HG03342 (cell line): ENCODE data around the gene CACNA2D4.

Source experiments
- ATAC-seq: cut with Tn5 transposase; IDR thresholded peaks from one replicate; pipeline ENCODE4 v1.9.1; 2021; ENCODE audit warnings: mild to moderate bottlenecking, moderate library complexity; ENCODE audit not compliant: unreplicated experiment

The CACNA2D4 gene

DNA sequence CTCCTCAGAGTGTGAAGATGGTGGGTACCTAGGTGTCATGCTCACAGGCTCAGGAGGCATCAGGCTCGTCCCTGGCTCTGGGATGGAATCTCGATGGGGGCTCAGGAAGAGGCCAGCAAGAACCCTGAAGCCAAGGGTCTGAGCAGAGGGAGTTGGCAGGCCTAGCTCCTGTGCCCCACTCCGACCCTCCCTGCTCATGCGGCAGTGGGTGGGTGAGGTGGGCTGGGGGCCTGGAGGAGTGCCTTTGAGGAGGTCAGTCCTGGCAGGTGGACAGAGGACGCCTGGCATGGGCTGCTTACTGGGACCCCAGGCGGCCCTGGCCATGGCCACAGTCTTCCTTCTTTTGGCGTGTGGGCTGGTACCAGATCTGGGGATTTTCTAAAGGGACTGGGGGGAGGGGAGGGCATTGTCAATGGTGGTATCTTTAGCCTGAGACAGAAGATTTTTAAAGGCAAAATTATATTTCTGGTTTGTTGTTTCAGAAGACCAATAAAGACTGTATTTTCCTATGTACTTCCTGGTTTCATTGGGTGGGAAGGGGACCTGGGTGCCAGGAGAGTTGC lies 82.1 kb downstream of the CACNA2D4 start:
- ATAC-seq, result no peak

DNA sequence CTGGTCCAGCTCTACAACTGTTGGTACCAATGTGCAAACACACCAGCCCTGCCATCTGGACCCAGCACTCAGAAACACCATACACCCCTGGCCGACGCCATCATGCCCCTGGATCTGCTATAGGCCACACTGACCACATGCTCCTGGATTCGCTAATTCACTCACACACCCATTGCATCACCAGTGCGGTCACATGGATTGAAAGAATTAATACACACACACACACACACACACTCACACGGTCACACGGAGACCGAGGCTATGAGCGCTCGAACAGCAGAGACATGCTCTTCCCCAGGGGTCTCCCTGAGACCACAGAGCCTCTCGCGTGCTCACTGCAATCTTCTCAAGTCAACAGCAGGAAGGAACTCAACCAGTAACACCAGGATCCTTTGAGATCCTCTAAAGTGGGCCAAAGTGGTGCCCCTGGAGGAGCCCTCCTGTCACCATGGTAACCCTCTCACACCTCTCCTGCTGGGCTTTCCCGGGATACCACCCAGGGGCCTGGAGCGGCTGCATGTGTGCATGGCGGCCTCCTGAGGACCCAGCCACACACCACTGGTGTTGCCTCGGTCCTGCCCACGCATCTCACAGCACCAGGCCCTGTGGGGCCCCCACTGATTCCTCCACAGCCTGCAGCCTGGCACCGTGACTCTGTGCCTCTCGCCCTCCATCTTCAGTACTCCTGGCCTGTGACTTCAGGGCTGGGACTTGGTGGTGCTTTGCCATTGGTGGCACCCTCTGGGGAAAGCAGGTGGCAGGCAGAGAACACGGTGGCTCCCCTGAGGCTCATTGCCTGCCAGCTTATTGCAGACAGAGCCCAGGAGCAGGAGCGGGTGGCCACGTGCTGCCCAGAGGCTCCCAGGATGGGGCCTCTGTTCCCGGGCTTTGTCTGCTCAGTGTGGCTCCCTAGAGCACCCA lies 83.0 kb downstream of the CACNA2D4 start:
- no peak for ATAC-seq

- ATAC-seq, result no peak
These were observed 84.1 kb downstream of the CACNA2D4 start for GRCh38 chr12:1834186-1834925.

DNA sequence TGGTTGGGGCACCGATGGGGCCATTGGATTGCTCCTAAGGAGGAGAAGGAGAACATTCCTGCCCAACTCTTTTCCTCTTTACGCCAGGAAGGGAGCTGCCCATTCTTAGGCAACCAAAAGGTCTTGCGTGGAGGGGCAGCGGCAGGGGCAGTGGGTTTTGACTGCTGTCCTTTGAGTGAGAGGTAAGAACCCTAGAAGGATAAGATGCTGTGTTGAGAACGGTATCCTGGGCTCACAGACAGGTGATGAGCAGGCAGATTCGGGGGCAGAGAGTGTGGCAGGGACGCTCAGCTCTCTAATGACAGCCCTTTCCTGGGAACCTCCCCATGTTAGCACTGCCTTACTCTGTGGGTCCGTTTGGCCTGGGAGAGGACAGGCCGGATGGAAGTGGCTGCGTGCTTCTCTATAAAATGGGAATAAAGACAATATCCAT lies 84.8 kb downstream of the CACNA2D4 start:
- ATAC-seq, result no peak

GRCh38 chr12:1832801-1833595 lies 85.5 kb downstream of the CACNA2D4 start:
- no peak for ATAC-seq

DNA sequence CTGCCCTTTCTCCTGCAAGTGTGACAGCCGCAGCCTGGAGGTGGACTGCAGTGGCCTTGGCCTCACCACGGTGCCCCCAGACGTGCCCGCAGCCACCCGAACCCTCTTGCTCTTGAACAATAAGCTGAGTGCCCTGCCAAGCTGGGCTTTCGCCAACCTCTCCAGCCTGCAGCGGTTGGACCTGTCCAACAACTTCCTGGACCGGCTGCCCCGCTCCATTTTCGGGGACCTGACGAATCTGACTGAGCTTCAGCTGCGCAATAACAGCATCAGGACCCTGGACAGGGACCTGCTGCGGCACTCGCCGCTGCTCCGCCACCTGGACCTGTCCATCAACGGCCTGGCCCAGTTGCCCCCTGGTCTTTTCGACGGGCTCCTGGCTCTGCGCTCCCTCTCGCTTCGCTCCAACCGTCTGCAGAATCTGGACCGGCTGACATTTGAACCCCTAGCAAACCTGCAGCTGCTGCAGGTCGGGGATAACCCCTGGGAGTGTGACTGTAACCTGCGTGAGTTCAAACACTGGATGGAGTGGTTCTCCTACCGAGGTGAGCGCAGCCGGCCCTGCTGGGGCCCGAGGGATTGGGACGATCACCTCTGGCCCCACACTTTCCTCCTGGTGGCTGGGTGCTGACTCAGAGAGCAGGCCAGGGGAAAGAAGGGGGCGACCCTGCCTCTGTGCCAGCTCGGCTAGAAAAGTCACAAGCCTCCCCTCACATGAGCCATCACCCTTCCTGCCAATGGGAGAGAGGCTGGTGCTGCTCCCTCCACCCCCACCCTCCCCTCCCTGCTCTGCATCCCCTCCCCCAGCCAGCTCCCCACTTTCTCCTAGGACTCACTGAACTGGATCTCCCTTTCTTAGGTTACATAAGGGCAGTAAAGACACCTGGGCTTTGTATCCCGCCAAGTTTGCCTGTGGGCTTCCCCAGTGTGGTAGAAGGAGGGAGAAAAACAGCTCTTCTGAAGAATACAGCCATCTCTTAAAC lies 87.2 kb downstream of the CACNA2D4 start:
- no peak for ATAC-seq

DNA sequence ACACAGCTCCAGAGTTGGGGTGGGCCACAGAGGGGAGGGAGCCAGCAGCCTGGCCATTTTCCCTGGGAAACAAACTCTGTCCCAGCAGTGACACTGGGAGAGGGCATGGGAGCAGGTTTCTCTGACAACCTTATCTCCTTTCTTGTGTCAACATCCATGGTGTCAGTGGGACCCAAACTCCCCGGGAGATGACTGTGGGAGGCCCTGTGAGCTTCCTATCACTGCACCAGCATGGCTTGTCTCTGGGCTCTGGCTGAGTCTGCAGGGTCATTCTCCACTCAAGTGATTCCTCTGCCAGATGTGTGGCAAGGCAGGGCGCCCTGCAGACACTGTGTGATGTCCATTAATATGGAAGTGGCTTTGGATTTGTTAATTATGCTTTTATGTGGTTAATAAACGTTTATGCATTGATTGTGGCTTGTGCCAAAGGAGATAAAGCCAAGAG lies 88.0 kb downstream of the CACNA2D4 start:
- no peak for ATAC-seq

- no peak for ATAC-seq
These were observed 89.0 kb downstream of the CACNA2D4 start for GRCh38 chr12:1829306-1829900.

- ATAC-seq, result no peak
These were observed 89.6 kb downstream of the CACNA2D4 start for GRCh38 chr12:1828856-1829255.

- ATAC-seq, result no peak
These were observed 90.3 kb downstream of the CACNA2D4 start for GRCh38 chr12:1827826-1828805.

- no peak for ATAC-seq
These were observed 91.4 kb downstream of the CACNA2D4 start for GRCh38 chr12:1826867-1827705.

DNA sequence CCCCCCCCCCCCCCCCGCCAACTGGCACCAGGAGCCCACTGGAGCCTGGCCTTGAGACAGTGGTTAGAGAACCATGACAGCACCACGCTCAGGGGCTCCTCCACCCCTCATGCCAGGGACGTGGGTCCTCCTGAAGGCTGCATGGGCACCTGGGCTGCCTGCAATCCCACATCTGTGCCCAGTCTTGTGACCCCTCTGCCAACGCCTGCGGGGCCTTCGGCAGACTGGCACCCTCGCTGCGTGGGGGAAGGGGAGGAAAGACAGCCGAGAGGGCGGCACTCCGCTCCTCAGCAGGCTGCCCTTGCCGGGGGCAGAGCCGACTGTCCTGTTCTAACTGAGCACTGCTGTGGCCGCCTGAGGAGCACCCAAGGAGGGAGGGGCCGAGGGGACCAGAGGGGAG lies 92.1 kb downstream of the CACNA2D4 start:
- ATAC-seq, result no peak

DNA sequence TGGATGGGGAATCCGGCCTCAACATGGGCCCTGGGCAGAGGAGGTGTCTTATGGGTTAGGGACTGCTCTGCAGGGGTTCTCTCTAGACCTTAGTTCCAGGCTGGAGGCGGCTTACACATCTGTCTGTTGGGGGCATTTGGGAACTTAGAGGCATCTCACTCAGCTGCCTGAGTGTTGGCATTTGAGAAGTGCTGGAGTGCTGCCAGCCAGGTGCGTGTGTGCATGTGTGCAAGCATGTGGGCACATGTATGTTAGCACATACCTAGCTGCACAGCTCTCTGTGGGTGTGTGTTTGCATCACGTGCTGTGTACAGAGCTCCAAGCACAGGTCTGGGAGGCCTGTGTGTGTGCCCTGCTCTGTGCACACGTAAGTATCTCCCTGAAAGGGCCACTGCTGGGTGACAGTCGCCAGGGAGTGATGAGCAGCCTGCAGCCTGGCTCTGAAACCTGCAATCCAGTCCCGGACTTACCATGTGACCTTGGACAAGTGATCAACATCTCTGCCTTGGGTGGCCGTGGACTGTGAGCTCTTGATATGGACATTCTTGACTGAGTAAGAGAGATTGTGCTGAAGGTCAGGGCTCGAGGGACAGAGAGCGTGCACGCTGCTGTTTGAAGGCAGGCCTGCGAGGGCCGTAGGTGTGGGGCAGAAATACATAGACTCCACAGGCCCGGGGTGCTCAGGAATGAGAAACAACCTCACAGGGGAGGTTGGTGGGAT lies 92.9 kb downstream of the CACNA2D4 start:
- no peak for ATAC-seq

- no peak for ATAC-seq
These were observed 95.2 kb downstream of the CACNA2D4 start for GRCh38 chr12:1823237-1823636.

DNA sequence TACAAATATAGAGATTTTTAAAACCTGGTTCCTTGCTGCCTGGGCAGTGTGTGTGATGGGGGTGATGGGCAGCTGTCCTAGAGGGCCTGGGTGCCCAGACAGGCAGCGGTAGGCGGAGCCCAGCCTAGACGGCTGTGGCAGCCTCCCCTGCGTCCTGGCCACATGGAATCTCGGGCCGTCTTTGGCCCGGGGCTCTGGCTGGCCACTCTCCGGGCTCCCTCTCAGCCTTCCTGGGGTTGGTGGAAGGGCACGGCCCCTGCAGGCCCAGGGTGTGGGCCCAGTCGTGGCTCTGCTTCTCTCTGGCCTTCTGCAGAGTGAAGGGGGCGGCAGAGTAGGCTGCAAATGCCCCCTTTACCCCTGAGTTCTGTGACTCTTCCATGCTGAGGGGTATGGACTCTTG lies 95.8 kb downstream of the CACNA2D4 start:
- ATAC-seq, result no peak

GRCh38 chr12:1821805-1822204 lies 96.6 kb downstream of the CACNA2D4 start:
- no peak for ATAC-seq

- ATAC-seq, result no peak
These were observed 97.6 kb downstream of the CACNA2D4 start for GRCh38 chr12:1820896-1821291.
